IMR-90 (cell line): Measurements from ENCODE around the gene CIT. TPM values are rescaled to one million over a fixed set of nuclear protein-coding genes. Genes with fewer than 3 reads are reported as not detected.

Experiments used
- ATAC-seq: fragments of 200-7000 bp; cut with Tn5 transposase; 2 replicates; pipeline ENCODE4 v1.9.1; 2020; ENCODE audit warnings: low read depth, mild to moderate bottlenecking, moderate library complexity
- BruUV-seq: library from RNA; stranded (reverse); fragments of 400-500 nt; replicated peaks from 2 replicates; lab custom pipeline; 2021; lab: Mats Ljungman, UMichigan
- CTCF ChIA-PET: fragments of 300-600 bp; formaldehyde crosslinking; extraction: SDS; loops from one replicate; lab custom pipeline; 2021; ENCODE audit warnings: antibody characterized with exemption; lab: Yijun Ruan, JAX
- POLR2A ChIA-PET: fragments of 300-600 bp; sonication (Branson Sonifier 250); formaldehyde crosslinking; loops from one replicate; lab custom pipeline; 2022; ENCODE audit warnings: antibody characterized with exemption; ENCODE audit not compliant: unreplicated experiment; lab: Charles Lee
- DNase-seq: peaks from one replicate; pipeline ENCODE4 v3.0.0; 2013
- H2AFZ ChIP-seq: replicated peaks from 2 replicates; pipeline ENCODE3; 2013; ENCODE audit warnings: low read length, mild to moderate bottlenecking; ENCODE audit not compliant: poor library complexity
- H2AK5ac ChIP-seq: 2 replicates; pipeline ENCODE4 v1.6.1; 2013; ENCODE audit warnings: low read depth, low read length, inconsistent platforms
- H2AK9ac ChIP-seq: replicated peaks from 2 replicates; pipeline ENCODE3; 2013; ENCODE audit warnings: mild to moderate bottlenecking, low read depth, low read length, moderate library complexity; ENCODE audit not compliant: poor library complexity
- H2BK120ac ChIP-seq: 2 replicates; pipeline ENCODE4 v1.6.1; 2013; ENCODE audit warnings: low read depth, low read length, inconsistent platforms
- H2BK15ac ChIP-seq: 3 replicates; pipeline ENCODE4 v1.6.1; 2013; ENCODE audit warnings: low read depth, low read length, inconsistent platforms
- H2BK20ac ChIP-seq: 2 replicates; pipeline ENCODE4 v1.6.1; 2013; ENCODE audit warnings: low read depth, mild to moderate bottlenecking, inconsistent platforms, low read length, moderate library complexity
- H2BK5ac ChIP-seq: 2 replicates; pipeline ENCODE4 v1.6.1; 2013; ENCODE audit warnings: mild to moderate bottlenecking, low read depth, low read length, inconsistent platforms; ENCODE audit not compliant: poor library complexity, severe bottlenecking
- H3K14ac ChIP-seq: replicated peaks from 2 replicates; pipeline ENCODE4 v1.6.1; 2013; ENCODE audit warnings: low read depth, low read length, inconsistent platforms
- H3K18ac ChIP-seq: 2 replicates; pipeline ENCODE4 v1.6.1; 2013; ENCODE audit warnings: low read depth, low read length, control low read depth
- H3K23ac ChIP-seq: 2 replicates; pipeline ENCODE4 v1.6.1; 2013; ENCODE audit warnings: low read depth, low read length, inconsistent platforms
- H3K27ac ChIP-seq: 2 replicates; pipeline ENCODE4 v1.5.1; 2013; ENCODE audit warnings: mild to moderate bottlenecking, control low read depth, low read length; ENCODE audit not compliant: insufficient read depth
- H3K27me3 ChIP-seq: 2 replicates; pipeline ENCODE4 v1.6.1; 2013; ENCODE audit warnings: low read length; ENCODE audit not compliant: control insufficient read depth, insufficient read depth
- H3K36me3 ChIP-seq: 2 replicates; pipeline ENCODE4 v1.6.1; 2013; ENCODE audit warnings: low read length, mixed read lengths; ENCODE audit not compliant: control insufficient read depth, insufficient read depth
- H3K4ac ChIP-seq: 2 replicates; pipeline ENCODE4 v1.6.1; 2013; ENCODE audit warnings: low read depth, low read length, inconsistent platforms
- H3K4me1 ChIP-seq: 2 replicates; pipeline ENCODE4 v1.6.1; 2013; ENCODE audit warnings: low read length, mixed read lengths; ENCODE audit not compliant: control insufficient read depth, insufficient read depth
- H3K4me2 ChIP-seq: 2 replicates; pipeline ENCODE4 v1.6.1; 2013; ENCODE audit warnings: low read depth, mild to moderate bottlenecking, control low read depth, low read length, moderate library complexity
- H3K4me3 ChIP-seq: 2 replicates; pipeline ENCODE4 v1.5.1; 2013; ENCODE audit warnings: low read depth, mild to moderate bottlenecking, control low read depth, low read length, moderate library complexity; ENCODE audit not compliant: insufficient read depth
- H3K56ac ChIP-seq: 2 replicates; pipeline ENCODE4 v1.6.1; 2013; ENCODE audit warnings: low read length, inconsistent platforms; ENCODE audit not compliant: insufficient read depth; ENCODE audit errors: extremely low read depth
- H3K79me1 ChIP-seq, 2 experiments: 2 replicates each; pipeline ENCODE4 v1.6.1; 2013; ENCODE audit warnings: low read length in 2 of 2, inconsistent platforms in 1 of 2, low read depth in 1 of 2
- H3K9ac ChIP-seq: 2 replicates; pipeline ENCODE4 v1.6.1; 2013; ENCODE audit warnings: low read depth, low read length, control low read depth
- H3K9me1 ChIP-seq: 2 replicates; pipeline ENCODE4 v1.6.1; 2013; ENCODE audit warnings: low read length, inconsistent platforms; ENCODE audit not compliant: insufficient read depth
- H3K9me3 ChIP-seq: 2 replicates; pipeline ENCODE4 v1.6.1; 2013; ENCODE audit warnings: low read length; ENCODE audit not compliant: control insufficient read depth, insufficient read depth
- H4K20me1 ChIP-seq: 2 replicates; pipeline ENCODE4 v1.6.1; 2013; ENCODE audit warnings: low read length, inconsistent platforms; ENCODE audit not compliant: insufficient read depth
- H4K5ac ChIP-seq: 2 replicates; pipeline ENCODE4 v1.6.1; 2013; ENCODE audit warnings: mild to moderate bottlenecking, low read depth, low read length, control low read depth
- H4K8ac ChIP-seq, 2 experiments: 2 replicates each; pipeline ENCODE4 v1.6.1; 2013; ENCODE audit warnings: low read depth in 2 of 2, low read length in 2 of 2, control low read depth in 1 of 2, inconsistent platforms in 1 of 2
- H4K91ac ChIP-seq: 2 replicates; pipeline ENCODE4 v1.6.1; 2013; ENCODE audit warnings: low read depth, low read length, inconsistent platforms; ENCODE audit not compliant: insufficient read depth
- BHLHE40 ChIP-seq: fragments of 150-350 bp; IDR thresholded peaks from 2 replicates; pipeline ENCODE4 v1.6.1; 2016; ENCODE audit warnings: mild to moderate bottlenecking, low read depth, low read length
- CEBPB ChIP-seq: IDR thresholded peaks from 2 replicates; pipeline ENCODE4 v1.6.1; 2012; ENCODE audit warnings: low read depth, low read length, improper control_type of control experiment
- CHD1 ChIP-seq: IDR thresholded peaks from 2 replicates; pipeline ENCODE4 v1.6.1; 2012; ENCODE audit warnings: low read depth, low read length, improper control_type of control experiment
- CTCF ChIP-seq: conservative IDR thresholded peaks from 2 replicates; pipeline ENCODE4 v1.5.1; 2012; ENCODE audit warnings: mild to moderate bottlenecking, low read depth, low read length, improper control_type of control experiment
- ELK1 ChIP-seq: fragments of 150-350 bp; IDR thresholded peaks from 2 replicates; pipeline ENCODE4 v1.6.1; 2016; ENCODE audit warnings: low read depth, mild to moderate bottlenecking, low read length, moderate library complexity, borderline replicate concordance
- FOS ChIP-seq: fragments of 150-350 bp; IDR thresholded peaks from 2 replicates; pipeline ENCODE4 v1.6.1; 2016; ENCODE audit warnings: low read depth, low read length
- MAFK ChIP-seq: IDR thresholded peaks from 2 replicates; pipeline ENCODE4 v1.6.1; 2012; ENCODE audit warnings: low read depth, low read length, improper control_type of control experiment
- MAZ ChIP-seq: IDR thresholded peaks from 2 replicates; pipeline ENCODE4 v1.6.1; 2012; ENCODE audit warnings: low read depth, mild to moderate bottlenecking, low read length, improper control_type of control experiment, moderate library complexity, borderline replicate concordance
- MXI1 ChIP-seq: IDR thresholded peaks from 2 replicates; pipeline ENCODE4 v1.6.1; 2012; ENCODE audit warnings: low read depth, mild to moderate bottlenecking, low read length, moderate library complexity, borderline replicate concordance
- NFE2L2 ChIP-seq: fragments of 150-350 bp; IDR thresholded peaks from 2 replicates; pipeline ENCODE4 v1.6.1; 2016; ENCODE audit warnings: low read depth, mild to moderate bottlenecking, low read length
- POLR2A ChIP-seq: IDR thresholded peaks from 2 replicates; pipeline ENCODE4 v1.6.1; 2012; ENCODE audit warnings: mild to moderate bottlenecking, low read depth, low read length
- RAD21 ChIP-seq: IDR thresholded peaks from 2 replicates; pipeline ENCODE4 v1.6.1; 2012; ENCODE audit warnings: low read length, improper control_type of control experiment
- RCOR1 ChIP-seq: IDR thresholded peaks from 2 replicates; pipeline ENCODE4 v1.6.1; 2012; ENCODE audit warnings: mild to moderate bottlenecking, low read length, improper control_type of control experiment; ENCODE audit not compliant: insufficient replicate concordance
- RFX5 ChIP-seq: IDR thresholded peaks from 2 replicates; pipeline ENCODE4 v1.8.0; 2012; ENCODE audit warnings: low read depth, mild to moderate bottlenecking, low read length, moderate library complexity
- SMC3 ChIP-seq: fragments of 150-350 bp; IDR thresholded peaks from 2 replicates; pipeline ENCODE4 v1.6.1; 2016; ENCODE audit warnings: low read depth, mild to moderate bottlenecking, antibody characterized with exemption, low read length, moderate library complexity
- WGBS, 2 experiments: methylation state at CpG; one replicate each; pipeline versions ENCODE4 v1.1.5 to v1.1.7; 2013; ENCODE audit warnings: missing lambda C conversion rate in 2 of 2; ENCODE audit not compliant: insufficient read length in 1 of 2; ENCODE audit errors: extremely low coverage in 2 of 2; 5-methylcytosine and 5-hydroxymethylcytosine counted together
- dilution Hi-C: fragments of 300-500 bp; cut with HindIII; formaldehyde crosslinking; loops from one replicate; pipeline ENCODE4 v1.14.3; 2018; ENCODE audit warnings: low sequenced_read_pairs; ENCODE audit not compliant: unreplicated experiment
- in situ Hi-C: fragments of 300-500 bp; cut with MboI; formaldehyde crosslinking; loops from 3 replicates; pipeline ENCODE4 v1.14.3; 2019; ENCODE audit warnings: low sequenced_read_pairs, inconsistent platforms, mixed read lengths
- intact Hi-C: fragments of 100-400 bp; cut with micrococcal nuclease; formaldehyde crosslinking; loops from 2 replicates; pipeline ENCODE4 v1.10.0; 2022
- polyA plus RNA-seq, 3 experiments: library from polyadenylated mRNA; depleted of rRNA; stranded (reverse); fragments of >200 nt; gene quantifications; 2 replicates each; pipeline ENCODE4 v1.2.3, GENCODE V29; 2012; ENCODE audit warnings: low replicate concordance in 1 of 3
- total RNA-seq: library from RNA; depleted of rRNA; stranded (reverse); fragments of >200 nt; gene quantifications from 2 replicates; pipeline ENCODE4 v1.2.3, GENCODE V29; 2012
- TF ChIP-seq, protein P1 (sequence below): fragments of 150-350 bp; IDR thresholded peaks from 2 replicates; pipeline ENCODE4 v1.6.1; 2017; ENCODE audit warnings: mild to moderate bottlenecking, antibody characterized with exemption, low read length, low read depth

The CIT gene
- total and polyA plus RNA-seq, 2 of the 4 experiments (the other 2 are of a cell fraction), result 13.1 to 21.0 TPM

GRCh38 chr12:119687879-119688278, 189.2 kb downstream of the CIT start:
- no peak overlapping the region for H3K14ac ChIP-seq
- no peak overlapping the region for H3K9ac ChIP-seq
- no peak overlapping the region for H3K56ac ChIP-seq
- CTCF ChIA-PET, result no interaction called here
- no peak overlapping the region for H3K23ac ChIP-seq
- no peak overlapping the region for H4K5ac ChIP-seq
- H3K4me1 ChIP-seq, result peaks cover 8% of the 10 kb centered on the region
- no TSS peak for BruUV-seq
- H2AK5ac ChIP-seq, result no peak overlapping the region
- H2AFZ ChIP-seq, result no peak overlapping the region
- no peak overlapping the region for H3K27ac ChIP-seq
- no peak overlapping the region for H2AK9ac ChIP-seq
- no peak overlapping the region for H2BK20ac ChIP-seq
- no peak overlapping the region for H2BK5ac ChIP-seq
- DNase-seq, result no peak
- peaks cover 9% of the 10 kb centered on the region; the same call in 1 of the 2 replicates for H3K9me1 ChIP-seq
- H4K8ac ChIP-seq, result no peak overlapping the region
- ATAC-seq, result no peak
- WGBS, 2 experiments, result 100% methylated on average over 5 of the region's 9 CpGs; no CpG with 5 or more reads in 1 of the 2 experiments
- H3K18ac ChIP-seq, result no peak overlapping the region
- H2BK120ac ChIP-seq, result no peak overlapping the region
- 0 out of 2 replicates have a peak, but pooled peaks cover 3% of the 10 kb centered on the region for H3K36me3 ChIP-seq
- H3K9me3 ChIP-seq, result no peaks in the 10 kb centered on the region
- in situ Hi-C loops (no loop called here), intact Hi-C loops (no loop called here), dilution Hi-C loops (no loop called here)
- H3K79me1 ChIP-seq, result 0 out of 4 replicates have a peak, but pooled peaks cover 0 to 7% of the 10 kb centered on the region in 2 experiments
- POLR2A ChIA-PET, result interaction anchor here (1.1 kb wide), 1 partner anchor 189 kb away, joined by 18 read pairs; the partner anchor contains the start of gene CIT
- no peak overlapping the region for H3K4me3 ChIP-seq
- no peak overlapping the region for H2BK15ac ChIP-seq
- H4K91ac ChIP-seq, result no peak overlapping the region
- no peak for TF ChIP-seq MXI1
- TF ChIP-seq CHD1, result no peak
- no peak for TF ChIP-seq NFE2L2
- no peak for TF ChIP-seq RCOR1
- TF ChIP-seq, protein P1, sequence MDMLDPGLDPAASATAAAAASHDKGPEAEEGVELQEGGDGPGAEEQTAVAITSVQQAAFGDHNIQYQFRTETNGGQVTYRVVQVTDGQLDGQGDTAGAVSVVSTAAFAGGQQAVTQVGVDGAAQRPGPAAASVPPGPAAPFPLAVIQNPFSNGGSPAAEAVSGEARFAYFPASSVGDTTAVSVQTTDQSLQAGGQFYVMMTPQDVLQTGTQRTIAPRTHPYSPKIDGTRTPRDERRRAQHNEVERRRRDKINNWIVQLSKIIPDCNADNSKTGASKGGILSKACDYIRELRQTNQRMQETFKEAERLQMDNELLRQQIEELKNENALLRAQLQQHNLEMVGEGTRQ, result no peak
- no peak for TF ChIP-seq CTCF
- no peak for TF ChIP-seq RFX5
- no peak for TF ChIP-seq BHLHE40
- TF ChIP-seq RAD21, result no peak
- no peak for TF ChIP-seq MAFK
- TF ChIP-seq POLR2A, result no peak
- no peak for TF ChIP-seq CEBPB
- TF ChIP-seq ELK1, result no peak
- no peak for TF ChIP-seq MAZ
- TF ChIP-seq FOS, result no peak
- no peak for TF ChIP-seq SMC3
- no peaks in the 10 kb centered on the region for H4K20me1 ChIP-seq
- no peak overlapping the region for H3K4me2 ChIP-seq
- no peaks in the 10 kb centered on the region for H3K27me3 ChIP-seq
- H3K4ac ChIP-seq, result no peak overlapping the region
